ENCODE results near the gene LRRC8C.
A peak's percentile ranks its signal among the peaks of the same experiment; 100 is the strongest.

Gene LRRC8C

DNA sequence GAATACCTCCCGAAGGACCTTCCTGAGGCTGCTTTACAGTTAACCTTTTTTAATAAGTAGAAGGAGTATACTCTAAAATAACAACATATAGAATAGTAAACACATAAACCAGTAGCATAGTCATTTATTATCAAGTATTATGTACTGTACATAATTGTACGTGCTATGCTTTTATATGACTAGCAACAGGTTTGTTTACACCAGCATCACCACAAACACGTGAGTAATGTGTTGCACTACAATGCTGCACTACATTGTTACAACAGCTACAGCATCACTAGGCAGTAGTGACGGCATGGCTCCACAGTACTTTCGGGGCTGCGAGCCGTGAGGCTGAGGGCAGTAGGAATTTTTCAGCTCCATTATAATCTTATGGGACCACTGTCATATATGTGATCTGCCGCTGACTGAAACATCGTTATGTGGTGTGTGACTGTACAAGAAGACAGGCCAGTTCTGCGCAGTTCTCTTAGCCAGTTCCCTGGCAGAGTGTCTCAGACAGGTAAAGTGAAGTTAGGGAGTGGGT, 105.1 kb downstream of the LRRC8C start:
- no peak for DNase-seq

- peak; percentile 33 for DNase-seq
These were observed 106.3 kb downstream of the LRRC8C start for GRCh38 chr1:89739013-89739843.

DNA sequence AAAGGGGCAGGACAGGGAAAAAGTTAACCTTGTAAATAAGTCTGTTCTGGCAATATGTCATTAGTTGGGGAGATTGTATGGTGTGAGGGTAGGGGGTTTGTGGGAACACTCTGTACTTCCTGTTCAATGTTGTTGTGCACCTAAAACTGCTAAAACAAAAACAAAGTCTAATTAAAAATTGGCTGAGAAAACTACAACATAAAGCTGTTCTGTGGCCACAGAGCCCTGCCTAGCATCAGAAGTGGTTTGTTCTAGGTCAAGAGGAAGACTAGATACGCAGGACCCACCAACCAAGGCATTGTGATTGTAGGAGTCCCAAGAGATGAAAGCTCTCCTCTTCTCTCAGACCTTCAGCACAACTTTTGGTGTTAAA, 106.9 kb downstream of the LRRC8C start:
- DNase-seq, result no peak

DNA sequence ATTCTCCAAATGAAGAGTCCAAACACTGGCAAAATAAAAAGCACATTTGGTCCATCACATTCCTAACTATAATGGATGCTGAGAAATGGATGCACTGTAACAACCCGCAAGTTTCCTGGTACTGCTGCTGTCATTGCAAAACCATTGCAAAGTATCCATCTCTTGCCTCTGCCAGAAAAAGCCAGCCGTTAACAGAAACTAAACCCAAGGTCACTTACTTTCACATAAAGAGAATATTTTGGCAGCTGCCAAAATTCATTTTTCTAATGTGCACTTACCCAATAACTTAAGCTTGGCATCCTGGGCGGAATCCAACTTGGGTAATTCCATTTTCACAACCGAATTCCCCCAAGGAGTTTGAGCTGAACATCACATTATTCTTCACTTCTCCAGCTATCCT, 110.9 kb downstream of the LRRC8C start:
- DNase-seq, result no peak

- no peak for DNase-seq
These were observed 113.7 kb downstream of the LRRC8C start for GRCh38 chr1:89746424-89747149.

GRCh38 chr1:89753761-89754160, 120.8 kb downstream of the LRRC8C start:
- no peak for DNase-seq

DNA sequence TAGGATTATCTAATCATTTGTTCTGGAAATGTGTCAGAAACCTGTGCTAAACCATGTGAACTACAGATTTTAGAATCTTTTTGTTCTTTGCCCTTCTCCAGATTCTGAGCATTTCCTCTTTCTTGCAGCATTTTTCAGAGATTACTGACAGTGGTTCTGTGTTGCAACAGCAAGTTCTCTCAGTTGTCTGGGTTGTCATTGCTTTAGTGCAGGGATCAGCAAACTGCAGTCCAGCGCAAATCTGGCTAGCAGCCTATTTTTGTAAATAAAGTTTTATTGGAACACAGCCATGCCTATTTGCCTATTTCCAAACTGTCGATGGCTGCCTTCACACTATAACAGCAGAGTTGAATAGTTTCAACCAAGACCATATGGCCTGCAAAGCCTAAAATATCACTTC, 121.6 kb downstream of the LRRC8C start:
- no peak for DNase-seq

DNA sequence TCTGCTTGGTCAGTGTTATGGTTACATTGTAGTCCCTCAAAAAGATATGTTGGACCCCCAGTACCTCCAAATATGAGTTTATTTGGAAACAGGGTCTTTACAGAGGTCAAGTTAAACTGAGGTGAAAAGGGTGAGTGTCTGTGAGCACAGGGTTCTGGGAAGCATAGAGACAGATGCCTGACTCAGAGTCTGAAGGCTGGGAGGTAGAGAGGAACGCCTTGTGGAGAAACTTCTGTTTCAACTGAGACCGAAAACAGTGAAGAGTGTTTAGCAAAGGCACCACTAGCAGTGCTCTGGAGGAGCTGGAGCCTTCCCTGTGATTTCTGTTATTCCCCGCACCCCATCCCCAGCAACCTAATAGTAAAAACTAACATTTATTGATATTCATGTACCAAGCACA, 122.7 kb downstream of the LRRC8C start:
- DNase-seq, result no peak

DNA sequence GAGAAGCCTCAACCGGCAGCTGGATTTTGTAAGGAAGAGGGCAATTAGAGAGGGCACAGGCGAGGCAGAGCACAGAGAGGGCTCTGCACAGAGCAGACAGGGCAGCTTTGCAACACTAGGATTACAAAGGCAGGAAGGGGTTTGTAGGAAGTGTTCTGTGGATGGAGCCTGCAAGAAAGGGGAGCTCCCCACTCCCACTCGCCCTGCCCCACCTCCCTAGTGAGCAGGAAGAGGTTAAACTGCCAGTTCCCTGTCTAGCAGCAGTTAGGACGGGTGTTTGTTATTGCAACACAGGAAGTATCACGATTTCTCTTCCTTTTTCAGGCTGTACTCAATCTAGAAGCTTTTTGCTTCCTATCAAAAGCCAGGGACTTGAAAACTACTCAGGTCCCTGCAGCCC, 124.6 kb downstream of the LRRC8C start:
- DNase-seq, result peak; percentile 54

DNA sequence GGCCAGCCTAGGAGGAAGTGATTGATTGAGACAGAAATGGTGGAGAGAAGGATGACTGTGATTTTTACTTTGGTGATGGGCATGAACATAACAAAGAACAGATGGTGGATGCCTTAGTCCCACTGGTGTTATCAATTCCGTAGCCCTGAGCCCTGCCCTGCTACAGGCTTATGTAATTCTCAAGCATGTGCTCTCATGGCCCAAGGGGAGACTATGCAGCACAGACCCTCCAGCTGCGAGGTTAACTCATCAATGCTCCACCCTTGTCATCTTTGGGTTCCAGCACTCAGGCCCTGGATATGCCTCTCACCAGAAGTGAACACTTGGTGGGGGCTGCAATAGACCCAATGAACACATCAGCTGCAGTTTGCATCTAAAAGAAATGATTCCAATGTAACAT, 125.2 kb downstream of the LRRC8C start:
- DNase-seq, result no peak

DNA sequence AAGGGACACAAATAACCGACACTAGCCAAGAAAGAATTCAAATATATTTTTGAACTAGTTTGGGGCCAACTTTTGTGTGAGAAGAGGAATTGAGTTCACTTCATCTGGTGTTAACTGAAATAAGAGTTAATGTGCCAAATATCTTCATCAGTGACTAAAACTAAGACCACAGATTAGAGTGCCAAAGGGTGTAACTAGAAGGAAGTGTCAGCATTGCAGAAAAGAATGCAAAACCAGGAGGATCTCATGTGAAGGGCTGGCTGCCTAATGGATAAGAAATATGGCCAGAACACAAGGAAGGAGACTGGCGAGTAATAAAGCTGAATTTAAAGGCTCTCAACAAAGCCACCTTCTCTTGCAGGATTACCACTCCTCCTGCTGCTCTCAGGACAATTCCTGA, 126.1 kb downstream of the LRRC8C start:
- no peak for DNase-seq

DNA sequence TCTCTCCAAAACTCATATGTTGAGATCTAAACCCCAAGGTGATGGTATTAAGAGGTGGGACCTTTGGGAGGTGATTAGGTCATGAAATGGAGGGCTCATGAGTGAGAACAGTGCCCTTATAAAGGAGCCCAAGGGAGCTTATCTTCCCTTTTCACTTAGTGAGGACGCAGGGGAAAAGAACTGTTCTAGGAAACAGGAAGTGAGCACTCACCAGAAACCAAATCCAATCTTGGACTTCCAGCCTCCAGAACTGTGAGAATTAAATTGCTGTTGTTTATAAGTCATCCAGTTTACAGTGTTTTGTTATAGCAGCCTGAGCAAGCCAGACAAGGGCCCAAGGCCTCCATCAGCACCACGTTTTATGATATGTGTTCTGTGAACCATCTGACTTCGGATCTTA, 127.6 kb downstream of the LRRC8C start:
- no peak for DNase-seq

DNA sequence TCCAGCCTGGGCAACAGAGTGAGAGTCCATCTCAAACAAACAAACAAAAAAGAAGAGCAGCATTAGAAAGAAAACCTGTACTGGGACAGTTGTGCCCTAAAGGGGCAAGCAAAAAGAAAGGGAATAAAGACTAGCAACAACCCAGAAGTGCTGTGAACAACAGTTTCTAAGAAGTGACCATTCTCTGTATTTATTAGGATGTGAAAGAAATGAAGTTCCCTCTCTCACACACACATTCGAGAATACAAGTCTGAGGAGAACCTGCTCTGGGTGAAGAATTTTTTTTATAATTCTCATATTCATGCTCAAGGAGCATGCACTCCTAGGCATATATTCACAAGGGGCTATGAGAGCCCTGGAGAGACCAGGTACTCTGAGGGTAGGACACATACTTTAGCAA, 128.4 kb downstream of the LRRC8C start:
- no peak for DNase-seq

GRCh38 chr1:89761901-89762300, 129.0 kb downstream of the LRRC8C start:
- no peak for DNase-seq

DNA sequence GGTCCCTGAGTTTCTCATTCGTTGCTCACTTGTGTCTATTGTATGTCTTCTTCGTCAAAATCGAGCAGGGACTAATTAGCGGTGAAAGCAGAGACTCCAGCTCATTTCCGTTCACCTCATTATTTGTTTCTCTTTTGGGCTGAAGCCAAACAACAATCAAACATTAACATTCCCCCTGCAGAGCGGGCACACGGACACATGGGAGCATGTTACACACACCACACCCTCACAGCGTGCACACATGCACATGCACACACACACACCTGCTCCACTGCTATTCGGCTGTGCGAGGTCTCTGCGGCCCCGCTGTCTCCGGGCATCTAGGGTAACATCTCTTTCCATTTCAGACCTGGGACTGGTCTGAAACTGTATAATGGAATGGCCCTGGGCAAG, 129.5 kb downstream of the LRRC8C start:
- peak; percentile 28 for DNase-seq

DNA sequence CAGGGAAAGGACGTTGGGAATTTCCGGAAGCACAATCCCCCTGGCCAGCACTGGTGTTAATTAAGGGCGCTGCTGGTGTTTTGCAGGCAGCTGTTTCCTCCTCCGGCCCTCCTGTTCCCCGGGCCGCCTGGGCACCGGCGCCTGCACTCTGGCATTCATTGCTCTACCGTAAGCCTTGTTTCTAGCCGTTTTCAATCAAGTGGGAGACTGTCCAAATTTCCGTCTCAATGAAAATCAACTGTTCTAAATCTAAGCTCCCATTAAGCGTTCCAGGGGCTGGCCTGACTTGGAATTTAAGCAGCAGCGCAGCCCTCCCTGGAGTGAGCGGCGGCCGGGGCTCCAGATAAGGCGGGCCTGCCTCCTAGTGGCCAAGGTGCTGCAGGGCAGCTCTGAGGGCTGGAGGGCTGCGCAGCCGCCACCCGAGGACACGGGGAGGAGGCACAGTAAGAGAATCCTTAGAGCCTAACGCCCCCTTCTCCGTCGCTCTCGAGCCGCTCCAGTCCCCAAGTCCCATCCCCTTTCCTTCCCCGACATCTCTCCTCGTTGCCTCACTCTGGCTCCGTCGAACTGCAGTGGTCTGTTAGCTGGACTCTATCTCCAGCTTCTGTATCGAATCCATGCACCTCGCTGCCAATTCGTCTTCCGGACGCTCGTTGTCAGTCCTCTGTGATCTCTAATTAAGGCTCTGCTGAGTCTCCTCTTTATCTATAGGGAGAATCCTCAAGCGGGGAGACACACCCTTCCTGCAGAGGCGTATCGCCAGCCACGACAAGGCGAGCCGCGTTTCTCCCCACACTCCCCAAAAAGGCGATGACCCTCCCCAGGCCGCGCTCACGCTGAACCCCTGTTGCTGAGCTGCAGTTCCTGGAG, 130.1 kb downstream of the LRRC8C start:
- peak; percentile 89 for DNase-seq

GRCh38 chr1:89763649-89763986, 130.7 kb downstream of the LRRC8C start:
- DNase-seq, result no peak

DNA sequence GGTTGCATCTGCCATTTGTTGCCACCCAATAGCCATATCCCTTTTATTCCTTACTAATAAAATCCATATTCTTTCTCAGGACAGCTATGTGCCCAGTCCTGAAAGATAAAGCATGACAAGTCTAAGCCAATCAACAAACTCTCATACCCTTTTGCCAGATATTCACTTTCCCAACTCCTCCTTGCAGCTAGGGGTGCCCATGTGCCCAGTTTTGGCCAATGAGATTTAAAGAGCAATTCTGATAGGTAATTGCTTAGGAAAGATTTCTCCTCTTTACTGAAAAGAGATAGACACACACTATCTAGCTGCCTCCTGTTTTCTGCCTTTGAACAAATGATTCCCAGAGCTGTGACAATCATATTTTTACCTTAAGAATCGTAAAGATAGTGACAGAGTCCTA, 132.9 kb downstream of the LRRC8C start:
- DNase-seq, result no peak

DNA sequence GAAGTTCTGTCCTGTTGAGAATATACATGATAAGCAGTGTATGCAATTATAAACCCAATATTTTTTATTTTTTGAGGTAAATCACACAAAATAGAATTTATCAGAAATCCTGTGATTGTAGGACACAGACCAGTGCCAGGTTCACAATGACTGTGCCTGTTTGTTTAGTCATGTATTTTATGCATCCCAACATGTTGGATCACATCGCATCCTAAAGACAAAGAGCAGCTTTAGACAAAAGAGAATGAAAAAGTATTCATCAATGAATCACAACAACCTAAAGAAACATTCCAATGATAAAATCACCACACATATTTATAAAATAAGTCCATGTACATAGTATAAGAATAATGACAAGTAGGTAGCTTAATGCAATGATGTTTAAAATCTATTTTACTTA, 134.7 kb downstream of the LRRC8C start:
- DNase-seq, result no peak

Data from CD4-positive, alpha-beta T cell treated with Interleukin-21 for 1 hour (primary cell).